K562 (cell line): ENCODE measurements around the gene KCTD21. TPM values are rescaled to one million over a fixed set of nuclear protein-coding genes. Genes with fewer than 3 reads are reported as not detected.

ENCODE experiments used
- ATAC-seq: fragments of 200-7000 bp; cut with Tn5 transposase; 3 replicates; pipeline ENCODE4 v1.9.1; 2020; ENCODE audit warnings: moderate library complexity
- BruUV-seq: library from RNA; stranded (reverse); fragments of 400-500 nt; replicated peaks from 2 replicates; lab custom pipeline; 2021; lab: Mats Ljungman, UMichigan
- CTCF ChIA-PET: fragments of 300-600 bp; formaldehyde crosslinking; extraction: SDS; loops from one replicate; lab custom pipeline; 2021; ENCODE audit warnings: low intra/inter-chr PET ratio; lab: Yijun Ruan, JAX
- POLR2A ChIA-PET: fragments of 300-600, 350-650 bp; sonication (Branson Sonifier 250); formaldehyde crosslinking; extraction: SDS; loops from one replicate; lab custom pipeline; 2021; ENCODE audit warnings: antibody characterized with exemption, inconsistent platforms; lab: Yijun Ruan, JAX
- DNase-seq, 4 experiments: peaks; one replicate each; pipeline versions ENCODE4 v3.0.0 to v3.0.0-alpha.2; 2011 to 2018; ENCODE audit warnings: low spot score in 3 of 4, mixed read lengths in 3 of 4; ENCODE audit errors: extremely low read depth in 1 of 4
- FAIRE-seq: peaks from 2 replicates; lab custom pipeline; 2011; peaks lifted over from hg19 to GRCh38; lab: Jason Lieb, UNC
- H2AFZ ChIP-seq: 2 replicates; pipeline ENCODE4 v1.6.0; 2011; ENCODE audit warnings: low read depth, low read length, control low read depth, inconsistent platforms
- H3K27ac ChIP-seq: fragments of 200-600 bp; 3 replicates; pipeline ENCODE4 v1.8.0; 2011; ENCODE audit warnings: low read depth, mild to moderate bottlenecking, control low read depth, inconsistent platforms, low read length, moderate library complexity, mixed read lengths; ENCODE audit errors: extremely low read depth
- H3K27me3 ChIP-seq, 2 experiments: fragments of 300-600 bp in 1 of 2; 2 replicates in 1 of 2; 3 replicates in 1 of 2; pipeline versions ENCODE4 v1.6.0 to v1.8.0; 2011; ENCODE audit warnings: inconsistent platforms in 2 of 2, low read length in 2 of 2, mild to moderate bottlenecking in 1 of 2, mixed read lengths in 1 of 2, moderate library complexity in 1 of 2; ENCODE audit not compliant: control insufficient read depth in 2 of 2, insufficient read depth in 2 of 2
- H3K36me3 ChIP-seq: fragments of 300-600 bp; 3 replicates; pipeline ENCODE4 v1.8.0; 2011; ENCODE audit warnings: mild to moderate bottlenecking, low read length, inconsistent platforms; ENCODE audit not compliant: control insufficient read depth, insufficient read depth
- H3K4me1 ChIP-seq, 2 experiments: fragments of 200-600 bp in 1 of 2; replicated peaks in 1 of 2; 2 replicates in 1 of 2; 3 replicates in 1 of 2; pipeline versions ENCODE4 v1.5.1 to v1.8.0; 2011; ENCODE audit warnings: inconsistent platforms in 2 of 2, low read length in 2 of 2, mild to moderate bottlenecking in 1 of 2, mixed read lengths in 1 of 2, moderate library complexity in 1 of 2; ENCODE audit not compliant: control insufficient read depth in 2 of 2, insufficient read depth in 2 of 2
- H3K4me2 ChIP-seq: 2 replicates; pipeline ENCODE4 v1.6.1; 2011; ENCODE audit warnings: low read length, control low read depth, inconsistent platforms, mixed read lengths; ENCODE audit not compliant: insufficient read depth
- H3K4me3 ChIP-seq: fragments of 200-600 bp; sonication (generic), shearing (Covaris generic); 2 replicates; pipeline ENCODE4 v1.5.1; 2016; ENCODE audit warnings: control low read depth, inconsistent platforms
- H3K79me2 ChIP-seq: fragments of 200-600 bp; 3 replicates; pipeline ENCODE4 v1.8.0; 2011; ENCODE audit warnings: low read length, inconsistent platforms; ENCODE audit not compliant: control insufficient read depth, insufficient read depth
- H3K9ac ChIP-seq, 2 experiments: 2 replicates each; pipeline versions ENCODE4 v1.6.0 to v1.6.1; 2011; ENCODE audit warnings: low read depth in 2 of 2, low read length in 2 of 2, control low read depth in 1 of 2, inconsistent platforms in 1 of 2, mild to moderate bottlenecking in 1 of 2, mixed read lengths in 1 of 2; ENCODE audit not compliant: insufficient read depth in 1 of 2
- H3K9me1 ChIP-seq: one replicate; pipeline ENCODE4 v1.6.0; 2011; ENCODE audit warnings: inconsistent platforms, mild to moderate bottlenecking, low read length, moderate library complexity; ENCODE audit not compliant: control insufficient read depth, insufficient read depth
- H3K9me3 ChIP-seq: replicated peaks from 2 replicates; pipeline ENCODE4 v1.5.1; 2011; ENCODE audit warnings: low read depth, low read length, inconsistent platforms; ENCODE audit not compliant: control insufficient read depth, insufficient read depth
- H4K20me1 ChIP-seq: replicated peaks from 2 replicates; pipeline ENCODE4 v1.6.1; 2011; ENCODE audit warnings: low read length, inconsistent platforms, mixed read lengths; ENCODE audit not compliant: control insufficient read depth, insufficient read depth
- CEBPB ChIP-seq: fragments of 450-650 bp; IDR thresholded peaks from 2 replicates; pipeline ENCODE4 v1.6.1; 2016; ENCODE audit warnings: missing genetic modification characterization, missing compliant biosample characterization
- CEBPG ChIP-seq, 3 experiments: fragments of 200-800 bp in 1 of 3; sonication (Bioruptor generic) in 1 of 3; sonication (generic) in 1 of 3; formaldehyde crosslinking in 1 of 3; IDR thresholded peaks in 2 of 3; conservative IDR thresholded peaks in 1 of 3; 2 replicates each; pipeline versions ENCODE4 v1.6.1 to v1.8.0; 2016 to 2022; ENCODE audit warnings: missing compliant biosample characterization in 2 of 3, missing genetic modification characterization in 2 of 3, mild to moderate bottlenecking in 1 of 3, missing genetic modification reagents in 1 of 3
- EGR1 ChIP-seq: fragments of 450-650 bp; conservative IDR thresholded peaks from 2 replicates; pipeline ENCODE4 v1.6.1; 2017; ENCODE audit warnings: mild to moderate bottlenecking
- MEF2A ChIP-seq: IDR thresholded peaks from 2 replicates; pipeline ENCODE4 v1.6.1; 2011; ENCODE audit warnings: low read depth, mild to moderate bottlenecking, low read length, moderate library complexity; ENCODE audit not compliant: control insufficient read depth
- NR2C1 ChIP-seq, 2 experiments: fragments of 450-650 bp; IDR thresholded peaks; 2 replicates each; pipeline ENCODE4 v1.6.1; 2017; ENCODE audit warnings: mild to moderate bottlenecking in 2 of 2, antibody characterized with exemption in 1 of 2, inconsistent platforms in 1 of 2, missing compliant biosample characterization in 1 of 2, missing genetic modification characterization in 1 of 2
- PYGO2 ChIP-seq: fragments of 450-650 bp; IDR thresholded peaks from 2 replicates; pipeline ENCODE4 v1.6.1; 2016; ENCODE audit warnings: mild to moderate bottlenecking, missing genetic modification characterization, moderate library complexity, missing compliant biosample characterization
- TAF1 ChIP-seq: IDR thresholded peaks from 2 replicates; pipeline ENCODE4 v1.6.1; 2011; ENCODE audit warnings: mild to moderate bottlenecking, low read length, moderate library complexity; ENCODE audit not compliant: insufficient read depth, control insufficient read depth, severe bottlenecking; ENCODE audit errors: extremely low read depth
- ZNF395 ChIP-seq: fragments of 200-800 bp; sonication (Bioruptor generic); IDR thresholded peaks from 2 replicates; pipeline ENCODE4 v1.6.1; 2017; ENCODE audit warnings: missing genetic modification characterization, missing compliant biosample characterization
- WGBS: fragments of 100-300 bp; shearing (Covaris generic); methylation state at CpG from one replicate; pipeline ENCODE4 v1.1.6; 2016; ENCODE audit warnings: low coverage, mixed read lengths; ENCODE audit not compliant: insufficient coverage; ENCODE audit errors: missing lambda C conversion rate; 5-methylcytosine and 5-hydroxymethylcytosine counted together
- in situ Hi-C: fragments of 300-500 bp; cut with MboI; formaldehyde crosslinking; loops from 4 replicates; pipeline ENCODE4 v1.15.0; 2018; ENCODE audit warnings: inconsistent platforms, mixed read lengths
- intact Hi-C: fragments of 100-400 bp; cut with micrococcal nuclease; formaldehyde crosslinking; loops from 2 replicates; pipeline ENCODE4 v1.14.2; 2022
- polyA plus RNA-seq, 8 experiments: library from polyadenylated mRNA; depleted of rRNA in 4 of 8; stranded (reverse) in 5 of 8; unstranded in 3 of 8; fragments of >200 nt; fragmentation: Nextera tagmentation in 2 of 8; fragmentation: Illumina TruSeq in 1 of 8; extraction: Ambion mirVana in 2 of 8; extraction: Trizol in 1 of 8; gene quantifications; 2 replicates each; pipeline versions ENCODE4 v1.2.1 to v1.2.3, GENCODE V29; 2011 to 2014; ENCODE audit warnings: inconsistent platforms in 1 of 8, missing spikeins in 1 of 8
- small RNA-seq: library from RNA; depleted of rRNA; stranded (forward); fragments of <200 nt; gene quantifications from one replicate; pipeline ENCODE3, GENCODE V24; 2014
- total RNA-seq, 7 experiments: library from RNA; depleted of rRNA in 6 of 7; stranded (reverse); fragments of >200 nt in 6 of 7; fragmentation: Illumina TruSeq in 2 of 7; extraction: Trizol in 2 of 7; gene quantifications; 2 replicates each; pipeline versions ENCODE4 v1.2.1 to v1.2.3, GENCODE V29; 2011 to 2021; ENCODE audit warnings: low replicate concordance in 1 of 7

Gene KCTD21
- total and polyA plus RNA-seq, 9 of the 15 experiments (the other 6 are each of a cell fraction or from before 2014, with no cell fraction given) = 0.34 to 5.4 (median 1.9) TPM

DNA sequence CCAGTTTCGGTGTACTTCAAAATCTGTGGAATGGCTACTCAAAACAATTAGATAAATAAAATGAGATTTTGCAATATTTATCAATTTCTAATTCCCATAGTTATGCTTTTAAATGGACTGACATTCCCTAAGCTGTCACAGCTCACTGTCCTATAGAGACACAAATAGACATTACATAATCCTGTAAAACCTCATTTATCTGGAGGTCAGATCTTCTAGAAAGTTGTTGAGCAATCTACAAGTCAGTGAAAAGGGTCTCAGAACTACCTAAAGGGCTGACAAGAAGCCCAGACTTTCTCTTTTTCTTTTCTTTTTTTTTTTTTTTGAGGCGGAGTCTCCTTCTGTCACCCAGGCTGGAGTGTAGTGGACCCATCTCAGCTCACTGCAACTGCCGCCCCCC lies 61.0 kb downstream of the KCTD21 start:
- H3K36me3 ChIP-seq = peaks cover 21% of the 10 kb centered on the region
- peak; percentile 55 for ATAC-seq
- intact Hi-C loops = no loop called here
- no peaks in the 10 kb centered on the region for H3K9me1 ChIP-seq
- no peaks in the 10 kb centered on the region for H3K9me3 ChIP-seq
- ChIA-PET CTCF (no interaction called here), POLR2A (no interaction called here)
- H3K27ac ChIP-seq = no peak overlapping the region
- H3K27me3 ChIP-seq = no peaks in the 10 kb centered on the region
- peaks cover 6% of the 10 kb centered on the region; the same call in 1 of the 3 replicates for H3K79me2 ChIP-seq
- no peaks in the 10 kb centered on the region for H4K20me1 ChIP-seq
- FAIRE-seq = no peak
- no TSS peak for BruUV-seq
- no peak overlapping the region for H3K4me2 ChIP-seq
- no peak overlapping the region for H3K4me3 ChIP-seq
- in situ Hi-C loops = no loop called here
- 100% methylated on average over 1 of the region's 3 CpGs for WGBS
- DNase-seq = no peak
- H3K9ac ChIP-seq = no peak overlapping the region
- no peaks in the 10 kb centered on the region for H3K4me1 ChIP-seq
- no peak overlapping the region for H2AFZ ChIP-seq
- TF ChIP-seq NR2C1 (IDR thresholded peaks at IDR 0.05) (no peak), NR2C1 (tag; IDR thresholded peaks at IDR 0.05) (peak; percentile 23; the same call in 1 of the 2 replicates), CEBPB (peak; percentile 90), EGR1 (no peak), ZNF395 (no peak), TAF1 (no peak), CEBPG (CRISPR knock-in tag; IDR thresholded peaks at IDR 0.05) (no peak), CEBPG (tag; conservative IDR thresholded peaks at IDR 0.05 in 1 of 2, IDR thresholded peaks at IDR 0.05 in 1 of 2) (peak; percentile 43 to 66), MEF2A (peak; percentile 65), PYGO2 (no peak)

Small RNA genes within 50 kb of the gene (small RNA-seq; reads per million reads assigned to genes)
- not detected for gene RNU6-126P

Other genes starting within 250 kb of the KCTD21 start
- 28.4 and 35.8 TPM in 2 replicates for gene INTS4, start 194.0 kb downstream of the KCTD21 start, total RNA-seq (2014; rRNA removed)
- 50.8 and 53.4 TPM in 2 replicates for gene INTS4, start 194.0 kb downstream of the KCTD21 start, total RNA-seq (2014; rRNA removed; fragmentation: Illumina TruSeq; extraction: Trizol)
- 38.5 and 42.6 TPM in 2 replicates for gene INTS4, start 194.0 kb downstream of the KCTD21 start, total RNA-seq (2015; rRNA removed; fragmentation: Illumina TruSeq; extraction: Trizol)
- gene INTS4, start 194.0 kb downstream of the KCTD21 start, total RNA-seq (2021) = 48.3 and 49.9 TPM in 2 replicates
- 48.0 and 48.1 TPM in 2 replicates for gene INTS4, start 194.0 kb downstream of the KCTD21 start, polyA plus RNA-seq (2011; rRNA removed)
- 35.0 and 41.7 TPM in 2 replicates for gene INTS4, start 194.0 kb downstream of the KCTD21 start, polyA plus RNA-seq (2014; fragmentation: Illumina TruSeq; extraction: Trizol)
- gene INTS4, start 194.0 kb downstream of the KCTD21 start, polyA plus RNA-seq (2014; fragmentation: Nextera tagmentation; extraction: Ambion mirVana) = 10 to 100 TPM; 31.1 to 44.5 TPM
- 44.6 and 45.0 TPM in 2 replicates for gene INTS4, start 194.0 kb downstream of the KCTD21 start, polyA plus RNA-seq (2014; rRNA removed)
- gene KCTD14, start 165.3 kb downstream of the KCTD21 start, total RNA-seq (2014; rRNA removed) = 0.08 TPM in 1 of 2 replicates, not detected in the other
- 0.11 TPM in 1 of 2 replicates, not detected in the other for gene KCTD14, start 165.3 kb downstream of the KCTD21 start, total RNA-seq (2014; rRNA removed; fragmentation: Illumina TruSeq; extraction: Trizol)
- 0.14 and 0.15 TPM in 2 replicates for gene KCTD14, start 165.3 kb downstream of the KCTD21 start, total RNA-seq (2015; rRNA removed; fragmentation: Illumina TruSeq; extraction: Trizol)
- 0.09 and 0.29 TPM in 2 replicates for gene KCTD14, start 165.3 kb downstream of the KCTD21 start, total RNA-seq (2021)
- 0.11 and 0.20 TPM in 2 replicates for gene KCTD14, start 165.3 kb downstream of the KCTD21 start, polyA plus RNA-seq (2011; rRNA removed)
- gene KCTD14, start 165.3 kb downstream of the KCTD21 start, polyA plus RNA-seq (2014; fragmentation: Illumina TruSeq; extraction: Trizol) = 0.14 and 0.30 TPM in 2 replicates
- gene KCTD14, start 165.3 kb downstream of the KCTD21 start, polyA plus RNA-seq (2014; fragmentation: Nextera tagmentation; extraction: Ambion mirVana) = under 1 TPM in 1 of 2 experiments, not detected in 1; 0.29 TPM
- gene KCTD14, start 165.3 kb downstream of the KCTD21 start, polyA plus RNA-seq (2014; rRNA removed) = 0.04 TPM in 1 of 2 replicates, not detected in the other
- gene THRSP, start 124.8 kb downstream of the KCTD21 start, total RNA-seq (2014; rRNA removed) = 0.24 and 0.36 TPM in 2 replicates
- not detected in 2 replicates for gene THRSP, start 124.8 kb downstream of the KCTD21 start, total RNA-seq (2014; rRNA removed; fragmentation: Illumina TruSeq; extraction: Trizol)
- gene THRSP, start 124.8 kb downstream of the KCTD21 start, total RNA-seq (2015; rRNA removed; fragmentation: Illumina TruSeq; extraction: Trizol) = not detected in 2 replicates
- gene THRSP, start 124.8 kb downstream of the KCTD21 start, total RNA-seq (2021) = 0.16 and 0.31 TPM in 2 replicates
- gene THRSP, start 124.8 kb downstream of the KCTD21 start, polyA plus RNA-seq (2011; rRNA removed) = 0.29 and 0.43 TPM in 2 replicates
- gene THRSP, start 124.8 kb downstream of the KCTD21 start, polyA plus RNA-seq (2014; fragmentation: Illumina TruSeq; extraction: Trizol) = 0.28 TPM in 2 replicates
- under 1 TPM; 0.23 to 0.34 TPM for gene THRSP, start 124.8 kb downstream of the KCTD21 start, polyA plus RNA-seq (2014; fragmentation: Nextera tagmentation; extraction: Ambion mirVana)
- 0.09 and 0.56 TPM in 2 replicates for gene THRSP, start 124.8 kb downstream of the KCTD21 start, polyA plus RNA-seq (2014; rRNA removed)
- 269 and 325 TPM in 2 replicates for gene NDUFC2, start 108.8 kb downstream of the KCTD21 start, total RNA-seq (2014; rRNA removed)
- gene NDUFC2, start 108.8 kb downstream of the KCTD21 start, total RNA-seq (2014; rRNA removed; fragmentation: Illumina TruSeq; extraction: Trizol) = 156 and 168 TPM in 2 replicates
- gene NDUFC2, start 108.8 kb downstream of the KCTD21 start, total RNA-seq (2015; rRNA removed; fragmentation: Illumina TruSeq; extraction: Trizol) = 504 and 554 TPM in 2 replicates
- gene NDUFC2, start 108.8 kb downstream of the KCTD21 start, total RNA-seq (2021) = 442 and 486 TPM in 2 replicates
- gene NDUFC2, start 108.8 kb downstream of the KCTD21 start, polyA plus RNA-seq (2011; rRNA removed) = 229 and 257 TPM in 2 replicates
- gene NDUFC2, start 108.8 kb downstream of the KCTD21 start, polyA plus RNA-seq (2014; fragmentation: Illumina TruSeq; extraction: Trizol) = 355 and 561 TPM in 2 replicates
- gene NDUFC2, start 108.8 kb downstream of the KCTD21 start, polyA plus RNA-seq (2014; fragmentation: Nextera tagmentation; extraction: Ambion mirVana) = 1,000 to 10,000 TPM in 1 of 2 experiments, 100 to 1,000 TPM in 1; 987 to 1,119 TPM
- gene NDUFC2, start 108.8 kb downstream of the KCTD21 start, polyA plus RNA-seq (2014; rRNA removed) = 473 and 511 TPM in 2 replicates
- 59.3 and 59.6 TPM in 2 replicates for gene ALG8, start 49.0 kb downstream of the KCTD21 start, total RNA-seq (2014; rRNA removed)
- gene ALG8, start 49.0 kb downstream of the KCTD21 start, total RNA-seq (2014; rRNA removed; fragmentation: Illumina TruSeq; extraction: Trizol) = 112 and 120 TPM in 2 replicates
- gene ALG8, start 49.0 kb downstream of the KCTD21 start, total RNA-seq (2015; rRNA removed; fragmentation: Illumina TruSeq; extraction: Trizol) = 92.9 and 97.8 TPM in 2 replicates
- 76.8 and 83.7 TPM in 2 replicates for gene ALG8, start 49.0 kb downstream of the KCTD21 start, total RNA-seq (2021)
- gene ALG8, start 49.0 kb downstream of the KCTD21 start, polyA plus RNA-seq (2011; rRNA removed) = 119 and 159 TPM in 2 replicates
- 105 and 106 TPM in 2 replicates for gene ALG8, start 49.0 kb downstream of the KCTD21 start, polyA plus RNA-seq (2014; fragmentation: Illumina TruSeq; extraction: Trizol)
- gene ALG8, start 49.0 kb downstream of the KCTD21 start, polyA plus RNA-seq (2014; fragmentation: Nextera tagmentation; extraction: Ambion mirVana) = 100 to 1,000 TPM; 176 to 189 TPM
- 68.8 and 91.8 TPM in 2 replicates for gene ALG8, start 49.0 kb downstream of the KCTD21 start, polyA plus RNA-seq (2014; rRNA removed)
- 3.3 and 4.8 TPM in 2 replicates for gene USP35, start 293 bp upstream of the KCTD21 start, total RNA-seq (2014; rRNA removed)
- 1.6 and 2.1 TPM in 2 replicates for gene USP35, start 293 bp upstream of the KCTD21 start, total RNA-seq (2014; rRNA removed; fragmentation: Illumina TruSeq; extraction: Trizol)
- 2.4 and 3.3 TPM in 2 replicates for gene USP35, start 293 bp upstream of the KCTD21 start, total RNA-seq (2015; rRNA removed; fragmentation: Illumina TruSeq; extraction: Trizol)
- gene USP35, start 293 bp upstream of the KCTD21 start, total RNA-seq (2021) = 3.8 and 4.1 TPM in 2 replicates
- gene USP35, start 293 bp upstream of the KCTD21 start, polyA plus RNA-seq (2011; rRNA removed) = 3.9 and 4.4 TPM in 2 replicates
- gene USP35, start 293 bp upstream of the KCTD21 start, polyA plus RNA-seq (2014; fragmentation: Illumina TruSeq; extraction: Trizol) = 3.0 and 3.6 TPM in 2 replicates
- gene USP35, start 293 bp upstream of the KCTD21 start, polyA plus RNA-seq (2014; fragmentation: Nextera tagmentation; extraction: Ambion mirVana) = under 1 TPM; 0.01 to 0.07 TPM
- gene USP35, start 293 bp upstream of the KCTD21 start, polyA plus RNA-seq (2014; rRNA removed) = 3.6 and 4.0 TPM in 2 replicates
- gene GAB2, start 229.2 kb upstream of the KCTD21 start, total RNA-seq (2014; rRNA removed) = 13.7 and 15.0 TPM in 2 replicates
- 17.6 and 18.6 TPM in 2 replicates for gene GAB2, start 229.2 kb upstream of the KCTD21 start, total RNA-seq (2014; rRNA removed; fragmentation: Illumina TruSeq; extraction: Trizol)
- 18.1 and 18.7 TPM in 2 replicates for gene GAB2, start 229.2 kb upstream of the KCTD21 start, total RNA-seq (2015; rRNA removed; fragmentation: Illumina TruSeq; extraction: Trizol)
- gene GAB2, start 229.2 kb upstream of the KCTD21 start, total RNA-seq (2021) = 25.4 and 35.2 TPM in 2 replicates
- 11.9 and 15.5 TPM in 2 replicates for gene GAB2, start 229.2 kb upstream of the KCTD21 start, polyA plus RNA-seq (2011; rRNA removed)
- 24.7 and 25.9 TPM in 2 replicates for gene GAB2, start 229.2 kb upstream of the KCTD21 start, polyA plus RNA-seq (2014; fragmentation: Illumina TruSeq; extraction: Trizol)
- 1 to 10 TPM; 2.3 to 6.5 TPM for gene GAB2, start 229.2 kb upstream of the KCTD21 start, polyA plus RNA-seq (2014; fragmentation: Nextera tagmentation; extraction: Ambion mirVana)
- 10.9 and 16.1 TPM in 2 replicates for gene GAB2, start 229.2 kb upstream of the KCTD21 start, polyA plus RNA-seq (2014; rRNA removed)